Stimulated activated CD4-positive, alpha-beta T cell treated with anti-CD3 and anti-CD28 coated beads, Interleukin-12 subunit alpha, Interleukin-12 subunit beta, amount 100 ng/mL, for 48 hours (primary cell): Measurements from ENCODE around the gene PXMP4.
"Not testable (repeated sequence)": the region's sequence is repeated elsewhere in the genome, so short reads cannot be mapped to it uniquely, and the experiment has no call there.

Experiments used
- DNase-seq, 3 donors: peaks; one replicate each; pipeline ENCODE4 v3.0.0-alpha.2; 2020; ENCODE audit warnings: low read depth in 2 of 3, low spot score in 1 of 3

The PXMP4 gene

GRCh38 chr20:33719989-33720709, at the start of gene PXMP4:
Gene PXMP4, minus strand, starts transcription at chr20:33720310. Its CDS starts 103 bp downstream, at chr20:33720207.
- peak; percentile 78 to 83 (median 79) for DNase-seq

- DNase-seq: no peak
Observed at GRCh38 chr20:33769043-33769442, 48.9 kb upstream of the PXMP4 start.

GRCh38 chr20:33767777-33768138, 47.6 kb upstream of the PXMP4 start:
- no peak for DNase-seq

- DNase-seq: no peak
Observed at GRCh38 chr20:33766686-33767085, 46.6 kb upstream of the PXMP4 start.

GRCh38 chr20:33765592-33765991, 45.5 kb upstream of the PXMP4 start:
- no peak for DNase-seq

GRCh38 chr20:33765099-33765498, 45.0 kb upstream of the PXMP4 start:
- DNase-seq: no peak

- no peak for DNase-seq
Observed at GRCh38 chr20:33761698-33762250, 41.7 kb upstream of the PXMP4 start.

GRCh38 chr20:33757458-33757857, 37.3 kb upstream of the PXMP4 start:
- no peak for DNase-seq

- no peak for DNase-seq
Observed at GRCh38 chr20:33757046-33757445, 36.9 kb upstream of the PXMP4 start.

- not testable (repeated sequence) for DNase-seq
Observed at GRCh38 chr20:33755936-33756490, 35.9 kb upstream of the PXMP4 start.

GRCh38 chr20:33753763-33754162, 33.7 kb upstream of the PXMP4 start:
- no peak for DNase-seq

- DNase-seq: no peak
Observed at GRCh38 chr20:33753143-33753542, 33.0 kb upstream of the PXMP4 start.

- DNase-seq: no peak
Observed at GRCh38 chr20:33751775-33752174, 31.7 kb upstream of the PXMP4 start.

- DNase-seq: no peak
Observed at GRCh38 chr20:33746325-33746998, 26.4 kb upstream of the PXMP4 start.

GRCh38 chr20:33744773-33745385, 24.8 kb upstream of the PXMP4 start:
- no peak for DNase-seq

- DNase-seq: no peak
Observed at GRCh38 chr20:33744181-33744580, 24.1 kb upstream of the PXMP4 start.

GRCh38 chr20:33740189-33740588, 20.1 kb upstream of the PXMP4 start:
- no peak for DNase-seq

- no peak for DNase-seq
Observed at GRCh38 chr20:33739493-33739892, 19.4 kb upstream of the PXMP4 start.

- DNase-seq: no peak
Observed at GRCh38 chr20:33736962-33737361, 16.9 kb upstream of the PXMP4 start.

- DNase-seq: no peak
Observed at GRCh38 chr20:33733654-33734576, 13.8 kb upstream of the PXMP4 start.
